GM18868 (cell line): Measurements from ENCODE around the gene RELN.
"Not testable (repeated sequence)": the region's sequence is repeated elsewhere in the genome, so short reads cannot be mapped to it uniquely, and the experiment has no call there.

Experiments
- ATAC-seq: cut with Tn5 transposase; IDR thresholded peaks from one replicate; pipeline ENCODE4 v1.9.1; 2021; ENCODE audit warnings: mild to moderate bottlenecking, moderate library complexity; ENCODE audit not compliant: unreplicated experiment

Gene RELN

DNA sequence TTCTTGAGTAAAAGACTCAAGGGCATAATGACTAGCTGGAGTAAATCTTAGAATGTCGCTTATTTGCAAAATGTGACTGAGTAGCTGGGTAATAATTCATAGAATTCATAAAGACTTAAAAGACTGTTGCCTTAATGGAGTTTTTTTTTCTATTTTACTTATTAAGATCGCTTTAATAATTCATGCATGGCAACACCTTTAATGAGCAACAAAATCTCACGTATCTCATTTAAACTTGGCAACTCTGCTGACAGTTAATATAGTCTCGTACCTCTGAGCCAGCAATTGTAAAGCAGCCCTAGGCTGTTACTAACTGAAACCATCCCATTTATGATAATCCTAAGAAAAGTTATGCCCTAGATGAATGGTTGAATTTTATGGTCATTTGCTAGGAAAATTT lies 455.7 kb downstream of the RELN start:
- ATAC-seq, result no peak

DNA sequence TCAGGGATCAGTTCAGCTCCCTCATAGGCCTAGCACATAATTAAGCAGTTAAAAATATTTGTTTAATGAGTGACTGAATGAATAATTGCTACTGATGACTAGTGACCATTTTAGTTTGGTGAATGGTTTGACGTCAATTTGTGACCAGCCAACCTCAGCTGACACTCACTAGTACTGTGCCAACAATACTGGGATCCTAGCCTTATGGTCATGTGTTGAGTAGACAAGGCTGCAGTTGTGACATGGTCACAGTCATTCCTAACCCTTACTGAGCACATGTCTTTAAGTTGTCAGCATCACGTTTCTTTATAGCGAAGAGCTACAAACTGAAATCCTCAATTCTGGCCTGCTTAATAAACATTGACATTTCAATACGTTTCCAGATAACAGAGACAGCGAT lies 456.5 kb downstream of the RELN start:
- no peak for ATAC-seq

DNA sequence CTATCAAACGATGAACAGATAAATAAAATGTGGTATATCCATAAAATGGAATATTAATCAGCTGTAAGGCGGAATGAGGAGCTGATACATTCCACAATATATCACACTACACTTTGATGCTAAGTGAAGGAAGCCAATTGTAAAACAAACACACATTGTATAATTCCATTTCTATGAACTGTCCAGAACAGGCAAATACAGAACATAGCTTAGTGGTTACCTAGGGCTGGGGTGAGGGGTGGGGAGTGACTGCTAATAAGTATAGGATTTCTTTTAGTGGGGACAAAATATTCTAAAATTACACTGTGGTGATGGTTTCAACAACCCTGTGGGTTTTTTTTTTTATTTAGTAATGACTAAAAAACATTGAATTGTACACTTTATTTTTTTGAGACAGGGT lies 461.3 kb downstream of the RELN start:
- no peak for ATAC-seq

DNA sequence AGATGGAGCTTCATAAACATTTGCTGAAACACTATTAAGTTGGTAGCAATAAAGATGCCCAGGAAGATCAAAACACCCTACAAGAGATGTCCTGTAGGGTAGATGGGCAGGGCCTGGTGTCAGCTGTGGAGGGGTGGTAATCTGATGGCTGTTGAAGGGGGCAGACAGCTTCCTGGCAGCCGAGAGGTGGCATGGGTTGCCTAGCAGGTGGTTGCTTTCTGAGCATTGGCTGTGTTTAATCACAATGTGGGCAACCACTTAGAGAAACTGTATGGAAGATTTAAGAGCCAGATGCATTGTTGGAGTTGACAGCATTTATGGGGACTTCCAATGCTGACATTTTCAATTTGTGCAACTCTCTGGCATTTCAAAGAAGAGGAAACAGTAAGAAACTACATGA lies 463.5 kb downstream of the RELN start:
- ATAC-seq, result no peak

DNA sequence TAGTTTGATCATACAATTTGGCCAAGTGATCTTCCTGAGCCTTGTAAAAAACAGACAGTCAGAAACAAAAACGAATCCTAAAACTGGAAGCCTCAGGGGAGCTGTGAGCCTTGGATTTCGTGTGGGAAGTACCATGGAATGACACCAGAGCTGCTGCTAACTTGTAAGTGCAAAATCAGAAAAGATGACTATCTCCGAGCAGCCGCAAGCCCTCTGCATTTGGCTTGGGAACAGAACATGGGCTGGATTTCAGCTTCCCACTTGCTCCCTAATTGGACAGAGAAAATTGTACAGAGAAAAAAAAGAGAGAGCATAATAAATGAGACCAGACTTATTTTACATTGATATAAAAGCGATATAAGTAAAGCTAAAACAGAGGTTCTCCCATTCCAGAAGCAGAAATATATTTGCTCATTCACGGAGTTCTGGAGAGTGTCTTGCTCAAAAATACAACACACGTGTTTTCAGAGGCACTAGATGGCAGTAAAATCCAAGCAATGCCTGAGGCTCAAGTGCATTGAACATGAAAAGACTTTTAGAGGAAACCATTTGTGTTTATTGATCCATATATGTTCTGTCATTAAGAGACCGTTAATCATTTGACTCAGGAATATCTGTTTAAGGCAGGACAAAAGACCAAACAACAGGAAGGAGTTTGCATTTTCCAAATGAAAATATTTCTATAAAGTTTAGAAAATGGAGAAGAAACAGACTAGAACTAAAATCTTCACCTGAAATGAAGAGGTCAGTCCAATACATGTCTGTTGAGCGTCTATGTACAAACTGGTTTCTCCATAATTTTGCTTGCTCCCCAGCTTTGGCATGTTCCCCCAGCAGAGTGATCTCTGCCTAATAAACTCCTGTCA lies 465.2 kb downstream of the RELN start:
- ATAC-seq, result no peak

DNA sequence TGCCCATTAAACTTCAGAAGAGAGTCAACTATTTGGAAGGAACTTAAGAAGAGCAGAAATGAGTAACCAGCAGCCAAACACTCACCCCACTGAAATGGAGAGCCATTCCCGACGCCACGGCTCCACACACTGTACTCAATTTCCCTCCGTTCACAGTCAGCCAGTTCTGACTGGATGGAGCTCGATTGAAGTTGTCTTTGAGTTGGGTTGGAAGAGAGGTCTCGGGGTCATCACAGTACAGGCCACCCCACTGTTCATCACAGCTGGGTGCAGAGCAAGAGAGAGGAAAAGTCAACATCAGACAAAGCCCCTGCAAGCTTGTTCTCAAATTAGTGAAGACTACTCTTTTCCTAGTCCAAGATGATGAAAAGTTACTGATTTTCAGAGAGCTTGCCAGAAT lies 467.5 kb downstream of the RELN start:
- ATAC-seq, result no peak

DNA sequence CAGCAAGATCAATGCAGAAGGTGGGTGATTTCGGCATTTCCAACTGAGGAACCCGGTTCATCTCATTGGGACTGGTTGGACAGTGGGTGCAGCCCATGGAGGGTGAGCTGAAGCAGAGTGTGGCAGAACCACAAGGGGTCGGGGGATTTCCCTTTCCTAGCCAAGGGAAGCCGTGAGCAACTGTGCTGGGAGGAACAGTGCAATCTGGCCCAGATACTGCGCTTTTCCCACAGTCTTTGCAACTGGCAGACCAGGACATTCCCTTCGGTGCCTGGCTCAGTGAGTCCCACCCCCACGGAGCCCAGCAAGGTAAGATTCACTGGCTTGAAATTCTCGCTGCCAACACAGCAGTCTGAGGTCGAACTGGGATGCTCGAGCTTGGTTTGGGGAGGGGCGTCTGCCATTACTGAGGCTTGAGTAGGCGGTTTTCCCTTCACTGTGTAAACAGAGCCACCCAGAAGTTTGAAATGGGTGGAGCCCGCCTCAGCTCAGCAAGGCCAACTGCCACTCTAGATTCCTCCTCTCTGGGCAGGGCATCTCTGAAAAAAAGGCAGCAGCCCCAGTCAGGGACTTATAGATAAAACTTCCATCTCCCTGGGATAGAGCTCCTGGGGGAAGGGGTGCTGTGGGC lies 484.8 kb downstream of the RELN start:
- ATAC-seq, result no peak

DNA sequence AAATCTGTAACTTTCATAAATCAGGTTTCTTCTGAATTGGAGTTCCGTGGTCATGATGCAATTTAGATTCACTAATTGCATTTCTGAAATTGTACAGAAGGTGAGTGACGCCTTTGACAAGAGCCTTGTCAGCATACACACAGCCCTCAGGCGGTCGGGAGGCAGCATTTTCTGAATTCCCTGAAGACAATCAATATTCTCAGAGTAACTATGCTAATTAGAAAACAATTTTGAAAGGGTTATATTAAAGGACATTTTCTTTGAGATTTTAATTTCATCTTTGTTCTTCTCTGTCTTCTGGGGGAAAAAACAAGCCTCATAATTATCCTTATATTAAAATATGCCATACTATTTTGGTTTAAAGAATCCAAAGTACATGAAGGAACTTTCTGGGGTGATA lies 488.3 kb downstream of the RELN start:
- no peak for ATAC-seq

DNA sequence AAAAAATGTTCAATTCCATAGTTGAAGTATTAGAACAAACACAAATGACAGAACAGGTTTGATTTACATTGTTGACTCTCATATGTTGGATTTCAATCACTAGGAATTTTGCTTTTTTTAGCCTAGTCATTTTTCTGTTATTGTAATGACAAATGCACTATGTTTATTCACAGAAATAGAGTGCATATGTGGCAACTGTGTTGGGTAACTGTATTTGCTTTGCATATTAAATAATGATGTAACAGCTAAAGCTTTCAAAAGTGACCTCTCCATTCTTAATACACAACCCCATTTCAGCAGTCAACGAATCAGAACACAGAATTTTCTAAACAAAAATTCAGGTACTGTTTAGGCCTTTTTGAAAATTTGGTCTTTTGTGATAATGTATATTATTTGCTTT lies 489.5 kb downstream of the RELN start:
- ATAC-seq, result no peak

DNA sequence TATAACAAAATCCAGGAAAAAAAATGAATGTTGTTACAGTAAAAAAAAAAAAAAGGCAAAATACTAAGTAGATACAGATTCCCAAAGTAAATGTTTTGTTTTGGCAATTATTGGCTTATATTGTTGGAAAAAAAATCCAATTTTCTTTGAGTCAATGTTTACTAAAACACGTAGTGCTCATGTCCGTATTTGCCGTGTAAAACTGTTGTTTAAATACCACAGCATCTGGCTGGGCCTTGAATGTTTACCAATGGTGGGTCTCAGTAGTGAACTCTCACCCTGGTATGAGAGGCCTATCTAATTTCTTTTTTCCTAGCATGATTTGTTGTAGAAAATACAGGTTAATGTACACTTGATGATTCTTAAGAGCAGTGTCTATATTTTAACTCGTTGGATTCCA lies 502.0 kb downstream of the RELN start:
- no peak for ATAC-seq

DNA sequence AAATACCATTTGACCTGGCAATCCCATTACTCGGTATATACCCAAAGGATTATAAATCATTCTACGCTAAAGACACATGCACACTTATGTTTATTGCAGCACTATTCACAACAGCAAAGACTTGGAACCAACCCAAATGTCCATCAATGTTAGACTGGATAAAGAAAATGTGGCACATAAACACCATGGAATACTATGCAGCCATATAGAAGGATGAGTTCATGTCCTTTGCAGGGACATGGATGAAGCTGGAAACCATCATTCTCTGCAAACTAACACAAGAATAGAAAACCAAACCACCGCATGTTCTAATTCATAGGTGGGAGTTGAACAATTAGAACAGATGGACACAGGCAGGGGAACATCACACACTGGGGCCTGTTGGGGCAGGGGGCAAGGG lies 502.6 kb downstream of the RELN start:
- not testable (repeated sequence) for ATAC-seq

DNA sequence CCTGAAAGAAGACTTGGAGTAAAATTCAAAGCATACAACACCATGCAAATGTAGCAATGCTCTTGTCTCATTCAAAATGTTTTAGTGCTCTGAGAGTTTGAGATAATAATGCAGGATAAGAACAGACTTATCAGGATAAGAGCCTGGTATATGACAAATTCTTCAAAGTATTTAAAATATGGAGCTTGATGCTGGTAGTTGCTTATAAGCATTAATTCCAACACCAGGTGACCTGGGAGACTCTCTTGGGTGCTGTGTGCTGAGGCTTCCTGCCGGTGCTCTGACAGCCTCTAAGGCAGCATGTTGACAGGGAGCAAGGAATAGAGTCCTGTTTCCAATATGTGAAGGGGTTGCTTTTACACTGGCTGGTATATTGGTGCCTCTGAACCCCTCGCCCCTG lies 508.7 kb downstream of the RELN start:
- no peak for ATAC-seq

DNA sequence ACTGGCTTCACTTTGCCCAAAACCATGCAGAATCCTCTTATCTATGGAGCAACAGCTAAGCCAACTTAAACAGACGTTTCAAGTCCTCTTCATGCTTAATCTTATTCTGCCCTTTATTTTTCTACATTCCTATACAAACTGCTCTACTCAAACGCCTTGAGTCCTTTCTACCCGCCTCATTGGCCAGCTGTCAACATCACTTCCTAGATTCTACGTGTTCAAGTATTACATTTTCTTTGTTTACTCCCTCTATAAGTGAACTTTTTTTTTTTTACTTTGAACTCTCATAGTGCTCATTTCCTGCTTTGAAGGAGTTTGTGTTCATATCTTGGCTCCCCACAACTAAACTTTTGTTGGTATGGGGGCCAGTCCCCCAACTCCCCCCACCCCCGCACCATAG lies 514.5 kb downstream of the RELN start:
- ATAC-seq, result no peak

DNA sequence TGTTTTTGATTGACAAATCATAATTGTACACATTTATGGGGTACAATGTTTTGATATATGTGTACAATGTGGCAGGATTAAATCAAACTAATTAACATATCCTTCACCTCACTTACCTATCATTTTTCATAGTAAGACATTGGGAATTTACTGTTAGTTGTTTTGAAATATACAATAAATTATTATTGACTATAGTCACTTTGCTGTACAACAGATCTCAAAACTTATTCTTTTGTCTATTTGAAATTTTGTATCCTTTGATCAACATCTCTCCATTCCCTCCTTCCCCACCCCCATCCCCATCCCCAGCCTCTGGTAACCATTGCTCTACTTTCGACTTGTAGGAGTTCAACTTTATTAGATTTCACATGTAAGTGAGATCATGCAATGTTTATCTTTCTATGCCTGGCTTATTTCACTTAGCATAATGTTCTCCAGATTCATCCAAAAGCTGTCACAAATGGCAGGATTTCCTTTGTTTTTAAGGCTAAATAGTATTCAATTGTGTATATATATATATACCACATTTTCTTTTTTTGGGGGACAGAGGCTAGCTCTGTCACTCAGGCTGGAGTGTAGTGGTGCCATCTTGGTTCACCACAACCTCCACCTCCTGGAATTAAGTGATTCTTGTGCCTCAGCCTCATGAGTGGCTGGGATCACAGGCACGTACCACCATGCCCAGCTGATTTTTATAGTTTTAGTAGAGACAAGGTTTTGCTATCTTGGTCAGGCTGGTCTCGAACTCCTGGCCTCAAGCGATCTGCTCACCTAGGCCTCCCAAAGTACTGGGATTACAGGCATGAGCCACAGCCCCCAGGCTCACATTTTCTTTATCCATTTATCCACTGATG lies 520.1 kb downstream of the RELN start:
- ATAC-seq, result no peak

DNA sequence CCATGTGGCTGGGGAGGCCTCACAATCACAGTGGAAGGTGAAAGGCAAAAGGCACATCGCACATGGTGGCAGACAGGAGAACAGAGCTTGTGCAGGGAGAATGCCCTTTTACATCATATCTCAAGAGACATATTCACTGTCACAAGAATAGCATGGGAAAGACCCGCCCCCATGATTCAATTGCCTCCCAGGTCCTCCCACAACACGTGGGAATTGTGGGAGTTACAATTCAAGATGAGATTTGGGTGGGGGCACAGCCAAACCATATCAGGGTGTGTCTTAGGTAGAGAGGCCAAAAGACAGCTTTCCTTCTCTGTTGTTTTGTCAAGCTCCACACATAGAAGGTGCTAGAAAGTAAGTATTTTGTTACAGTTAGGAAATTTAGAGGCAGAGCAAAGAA lies 522.6 kb downstream of the RELN start:
- ATAC-seq, result no peak

DNA sequence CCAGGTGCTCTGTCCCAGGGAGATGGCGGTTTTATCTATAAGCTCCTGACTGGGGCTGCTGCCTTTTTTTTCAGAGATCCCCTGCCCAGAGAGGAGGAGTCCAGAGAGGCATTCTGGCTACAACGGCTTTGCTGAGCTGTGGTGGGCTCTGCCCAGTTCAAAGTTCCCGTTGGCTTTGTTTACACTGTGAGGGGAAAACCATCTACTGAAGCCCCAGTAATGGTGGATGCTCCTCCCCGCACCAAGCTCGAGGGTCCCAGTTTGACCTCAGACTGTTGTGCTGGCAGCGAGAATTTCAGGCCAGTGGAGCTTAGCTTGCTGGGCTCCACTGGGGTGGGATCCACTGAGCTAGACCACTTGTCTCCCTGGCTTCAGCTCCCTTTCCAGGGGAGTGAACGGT lies 527.1 kb downstream of the RELN start:
- ATAC-seq, result no peak

DNA sequence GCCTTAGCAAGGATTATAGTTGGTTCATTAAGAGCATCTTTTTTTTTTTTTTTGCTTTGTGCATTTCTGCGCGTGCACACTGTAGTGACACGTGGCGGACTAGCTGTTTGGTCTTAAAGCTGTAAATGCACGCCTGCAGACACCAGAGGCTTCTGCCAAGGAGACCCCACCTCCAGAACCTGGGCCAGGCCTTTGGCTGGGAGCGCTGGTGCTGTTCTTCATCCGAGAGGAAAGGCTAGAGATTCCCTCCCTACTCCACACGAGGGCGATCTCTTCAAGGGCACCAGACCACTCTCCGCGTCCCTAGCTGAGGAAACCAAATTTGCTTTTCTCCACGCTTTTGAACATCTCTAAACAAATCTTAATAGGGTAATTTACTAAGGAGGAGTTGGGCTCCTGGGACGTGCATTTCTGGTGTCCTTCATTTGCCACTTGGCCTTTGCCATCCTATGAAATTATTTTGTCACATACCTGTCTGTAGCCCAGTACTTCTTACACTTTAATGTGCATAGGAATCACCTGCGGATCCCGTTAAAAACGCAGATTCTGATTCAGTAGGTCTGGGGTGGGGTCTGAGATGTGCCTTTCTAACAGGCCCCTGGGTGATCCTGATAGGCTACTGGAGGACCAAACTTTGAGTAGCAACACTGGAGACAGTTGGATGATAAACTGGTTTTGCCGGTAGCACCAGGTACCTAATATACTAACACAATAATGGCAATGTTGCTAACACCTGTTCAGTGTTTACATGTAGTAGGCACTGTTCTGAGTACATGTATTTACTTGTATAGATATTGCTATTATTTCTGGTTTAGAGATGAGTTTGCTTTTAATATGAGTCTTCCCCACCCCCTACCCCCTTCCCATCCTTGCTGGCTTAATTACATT lies 542.1 kb downstream of the RELN start:
- ATAC-seq, result peak; percentile 92

DNA sequence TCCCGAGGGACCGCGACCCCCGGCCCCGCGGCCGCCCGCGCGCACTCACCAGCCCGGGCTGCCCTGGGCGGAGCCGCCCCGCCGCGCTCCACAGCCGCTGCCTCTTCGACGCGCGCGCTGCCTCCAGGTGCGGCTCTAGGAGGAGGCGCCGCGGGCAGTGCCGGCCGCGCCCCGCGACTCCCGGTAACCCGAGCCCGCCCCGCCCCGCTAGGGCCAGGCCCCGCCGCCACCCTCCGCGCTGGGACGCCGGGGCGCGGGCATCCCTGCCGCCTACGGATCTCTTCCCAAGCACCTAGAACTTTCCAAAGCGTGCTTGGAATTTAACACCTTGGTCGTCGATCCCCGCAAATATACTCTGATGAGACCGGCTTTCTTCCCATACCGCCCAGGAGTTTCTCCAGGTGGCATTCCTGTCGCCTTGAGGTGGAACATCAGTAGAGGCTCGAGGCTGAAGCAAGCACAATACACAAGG lies 543.4 kb downstream of the RELN start, which contains the start of gene SLC26A5:
TSS of gene SLC26A5 (minus strand) at position 159 of the 472 bp plus-strand sequence. CDS start 24,693 bp downstream, outside the sequence.
- ATAC-seq, result no peak

DNA sequence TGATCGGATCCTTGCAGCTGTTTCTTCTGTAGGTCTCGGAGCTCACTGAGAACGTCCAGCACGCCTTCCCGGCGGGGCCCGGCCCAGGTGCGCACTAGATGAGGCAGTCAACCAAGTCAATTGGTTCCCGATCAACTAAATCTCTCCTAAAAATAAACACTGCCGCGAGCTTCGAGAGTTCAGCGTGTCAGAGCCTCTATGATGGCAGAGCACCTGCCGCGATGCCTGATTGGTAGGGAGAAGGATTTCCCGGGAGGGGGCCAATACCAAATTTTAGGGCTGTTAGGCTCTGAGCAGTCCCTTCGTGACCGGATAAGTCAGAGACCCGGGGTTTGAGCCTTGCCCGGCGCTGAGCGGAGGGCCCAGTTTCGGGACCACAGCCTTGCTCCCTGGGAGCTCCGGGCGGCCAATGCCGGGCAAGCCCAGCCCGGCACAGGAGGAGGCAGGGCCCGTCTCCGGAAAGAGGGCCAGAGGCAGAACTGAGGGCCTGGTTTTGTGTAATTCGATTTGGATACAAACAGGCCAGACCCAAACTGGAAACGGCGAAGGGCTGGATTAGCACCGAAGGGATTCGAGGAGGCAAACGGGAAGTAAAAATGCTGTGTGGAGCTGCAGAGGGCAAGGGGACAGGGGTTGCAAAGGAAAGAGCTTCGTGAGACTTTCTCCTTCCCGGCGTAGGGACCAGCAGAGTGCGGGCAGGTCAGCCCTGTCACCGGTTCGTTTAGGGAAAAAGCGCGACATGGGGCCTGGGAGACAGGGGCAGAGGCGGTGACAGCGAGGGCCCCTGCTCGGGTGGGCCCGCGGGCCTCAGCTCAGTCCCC lies 544.0 kb downstream of the RELN start:
- ATAC-seq, result no peak

DNA sequence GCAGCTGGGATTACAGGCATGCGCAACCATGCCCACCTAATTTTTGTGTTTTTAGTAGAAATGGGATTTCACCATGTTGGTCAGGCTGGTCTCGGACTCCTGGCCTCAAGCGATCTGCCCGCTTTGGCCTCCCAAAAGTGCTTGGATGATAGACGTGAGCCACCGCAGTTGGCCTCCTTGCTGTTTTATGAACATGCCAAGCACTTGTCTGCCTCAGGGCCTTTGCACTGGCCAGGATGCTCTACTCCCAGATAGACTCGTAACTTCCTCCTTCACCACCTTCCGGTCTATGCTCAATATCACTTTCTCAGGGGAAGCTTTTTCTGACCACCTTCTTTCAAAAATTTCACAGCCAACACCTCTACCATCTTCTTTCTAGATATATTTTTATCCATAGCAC lies 549.8 kb downstream of the RELN start:
- no peak for ATAC-seq
